Endothelial cell (in vitro differentiated cells): ENCODE data around the gene FRMPD1. TPM values are rescaled to one million over a fixed set of nuclear protein-coding genes. Genes with fewer than 3 reads are reported as not detected.
A peak's percentile ranks its signal among the peaks of the same experiment; 100 is the strongest.

Experiments
- DNase-seq: peaks from one replicate; pipeline ENCODE4 v3.0.0; 2021; ENCODE audit warnings: low spot score
- H3K27ac Mint-ChIP-seq: one replicate; pipeline ENCODE4 v1.8.0; 2021; ENCODE audit warnings: mixed read lengths, inconsistent platforms; ENCODE audit not compliant: unreplicated experiment
- H3K27me3 Mint-ChIP-seq: one replicate; pipeline ENCODE4 v1.8.0; 2021; ENCODE audit warnings: mild to moderate bottlenecking, moderate library complexity, mixed read lengths, inconsistent platforms; ENCODE audit not compliant: unreplicated experiment
- H3K36me3 Mint-ChIP-seq: one replicate; pipeline ENCODE4 v1.8.0; 2021; ENCODE audit warnings: mild to moderate bottlenecking, low read depth, mixed read lengths, inconsistent platforms; ENCODE audit not compliant: unreplicated experiment
- H3K4me1 Mint-ChIP-seq: one replicate; pipeline ENCODE4 v1.8.0; 2021; ENCODE audit warnings: mild to moderate bottlenecking, mixed read lengths, inconsistent platforms; ENCODE audit not compliant: unreplicated experiment
- H3K4me3 Mint-ChIP-seq: one replicate; pipeline ENCODE4 v1.8.0; 2021; ENCODE audit warnings: mild to moderate bottlenecking, mixed read lengths, inconsistent platforms; ENCODE audit not compliant: unreplicated experiment
- H3K9me3 Mint-ChIP-seq: one replicate; pipeline ENCODE4 v1.8.0; 2021; ENCODE audit warnings: mixed read lengths, inconsistent platforms; ENCODE audit not compliant: unreplicated experiment
- CTCF ChIP-seq: fragments of 200-600 bp; sonication (generic); IDR thresholded peaks from one replicate; pipeline ENCODE4 v1.5.0; 2021; ENCODE audit warnings: antibody characterized with exemption; ENCODE audit not compliant: unreplicated experiment
- total RNA-seq: library from RNA; stranded (reverse); fragmentation: NEBNext Ultra II Directional; extraction: Animal tissue kit (Norgen Biotek cat#: 25700); gene quantifications from one replicate; pipeline ENCODE4 v1.2.1, GENCODE V29; 2021; ENCODE audit not compliant: unreplicated experiment

FRMPD1 gene
- total RNA-seq, 1 donor from 2014 or later, result 0.08 TPM

DNA sequence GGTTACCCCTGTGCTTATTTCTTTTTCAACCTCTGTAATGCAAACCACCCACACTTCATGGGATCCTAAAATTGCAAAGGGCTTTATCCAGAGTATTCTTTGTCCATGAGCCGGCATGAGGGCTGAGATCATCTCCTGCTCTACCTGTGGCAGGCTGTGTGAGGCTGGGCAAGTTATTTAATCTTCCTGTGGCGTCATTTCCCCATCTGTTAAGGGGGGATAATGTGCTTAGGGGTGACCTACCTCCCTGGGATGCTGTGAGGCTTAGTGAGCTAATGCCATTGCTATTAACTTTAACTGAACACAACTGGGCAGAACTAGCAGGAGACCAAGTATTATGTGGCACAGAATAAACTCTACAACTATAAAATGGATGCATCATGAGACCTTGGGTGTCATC lies 17.0 kb downstream of the FRMPD1 start:
- H3K36me3 Mint-ChIP-seq, result no peaks in the 10 kb centered on the region
- no peak for TF ChIP-seq CTCF
- no peaks in the 10 kb centered on the region for H3K9me3 Mint-ChIP-seq
- H3K27ac Mint-ChIP-seq, result no peak overlapping the region
- peaks cover 2% of the 10 kb centered on the region for H3K27me3 Mint-ChIP-seq
- no peak overlapping the region for H3K4me3 Mint-ChIP-seq
- DNase-seq, result no peak
- H3K4me1 Mint-ChIP-seq, result no peaks in the 10 kb centered on the region

GRCh38 chr9:37668116-37668601 lies 17.4 kb downstream of the FRMPD1 start:
- H3K9me3 Mint-ChIP-seq, result no peaks in the 10 kb centered on the region
- H3K4me1 Mint-ChIP-seq, result no peaks in the 10 kb centered on the region
- DNase-seq, result peak; percentile 18
- no peak overlapping the region for H3K4me3 Mint-ChIP-seq
- no peak for TF ChIP-seq CTCF
- no peak overlapping the region for H3K27ac Mint-ChIP-seq
- H3K36me3 Mint-ChIP-seq, result no peaks in the 10 kb centered on the region
- peaks cover 2% of the 10 kb centered on the region for H3K27me3 Mint-ChIP-seq

DNA sequence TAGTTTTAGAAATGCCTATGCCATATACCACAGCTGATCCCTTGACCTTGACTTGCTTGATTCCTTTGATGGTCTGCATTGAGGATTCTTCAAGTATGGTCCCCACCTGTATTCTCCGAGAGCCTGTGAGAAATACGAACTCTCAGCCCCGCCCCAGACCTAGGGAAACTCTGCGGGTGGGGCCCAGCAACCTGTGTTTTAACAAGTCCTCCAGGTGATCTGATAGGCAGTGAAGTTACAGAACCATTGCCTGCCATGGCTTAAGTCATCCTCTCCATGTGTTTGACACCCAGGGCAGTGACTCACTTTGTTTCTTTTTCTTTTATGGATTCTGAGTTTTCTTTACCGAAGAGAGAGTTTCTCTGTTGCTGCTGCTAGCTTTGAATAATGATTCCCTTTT lies 18.5 kb downstream of the FRMPD1 start:
- Mint-ChIP-seq H3K4me3 (no peak overlapping the region), H3K27me3 (peaks cover 2% of the 10 kb centered on the region), H3K27ac (no peak overlapping the region), H3K9me3 (no peaks in the 10 kb centered on the region), H3K36me3 (no peaks in the 10 kb centered on the region), H3K4me1 (no peaks in the 10 kb centered on the region)
- no peak for TF ChIP-seq CTCF
- DNase-seq, result no peak

DNA sequence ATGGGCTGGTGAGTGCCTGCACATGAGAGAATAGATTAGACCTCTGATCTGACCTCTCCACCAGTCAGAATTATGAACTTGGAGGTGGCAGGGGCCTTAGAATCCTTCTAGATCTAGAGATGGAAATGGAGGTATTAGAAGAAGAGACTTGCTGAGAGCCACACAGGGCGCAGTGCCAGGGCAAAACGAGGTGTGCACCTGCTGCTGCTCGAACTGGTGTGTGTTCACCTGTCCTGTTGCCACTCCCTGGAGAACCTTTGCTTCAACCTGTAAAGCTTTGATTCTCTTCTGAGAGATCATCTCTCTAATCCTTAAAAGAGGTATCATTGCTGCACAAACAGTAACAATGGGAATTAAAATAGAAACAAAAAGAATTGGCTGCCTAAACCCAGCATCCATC lies 24.9 kb downstream of the FRMPD1 start:
- no peak for TF ChIP-seq CTCF
- peaks cover 2% of the 10 kb centered on the region for H3K27me3 Mint-ChIP-seq
- no peak overlapping the region for H3K4me3 Mint-ChIP-seq
- H3K4me1 Mint-ChIP-seq, result no peaks in the 10 kb centered on the region
- no peak overlapping the region for H3K27ac Mint-ChIP-seq
- H3K36me3 Mint-ChIP-seq, result no peaks in the 10 kb centered on the region
- DNase-seq, result no peak
- H3K9me3 Mint-ChIP-seq, result no peaks in the 10 kb centered on the region

DNA sequence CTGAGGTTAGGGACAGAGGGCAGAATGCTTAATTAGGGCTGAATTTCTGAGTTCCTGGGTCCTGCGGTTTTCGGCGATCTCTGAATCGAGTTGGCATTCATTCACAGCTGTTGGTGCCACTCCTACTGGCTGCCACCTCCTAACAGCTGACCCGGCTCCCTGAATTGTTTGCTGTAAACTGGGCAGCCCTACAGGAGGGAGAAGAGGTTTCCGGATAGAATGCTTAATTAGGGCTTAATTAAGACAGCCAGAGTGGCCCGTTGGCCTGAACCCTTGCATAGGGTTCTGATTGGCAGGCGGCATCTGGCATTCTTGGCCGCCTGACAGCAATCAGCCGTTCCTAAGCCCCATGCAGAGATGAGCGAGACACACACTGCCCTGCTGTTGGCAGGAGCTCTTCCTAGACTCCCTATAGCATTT lies 25.7 kb downstream of the FRMPD1 start:
- no peaks in the 10 kb centered on the region for H3K36me3 Mint-ChIP-seq
- no peak for DNase-seq
- peaks cover 2% of the 10 kb centered on the region for H3K27me3 Mint-ChIP-seq
- H3K4me3 Mint-ChIP-seq, result no peak overlapping the region
- TF ChIP-seq CTCF, result no peak
- no peak overlapping the region for H3K27ac Mint-ChIP-seq
- H3K4me1 Mint-ChIP-seq, result no peaks in the 10 kb centered on the region
- no peaks in the 10 kb centered on the region for H3K9me3 Mint-ChIP-seq
